Colonic mucosa (tissue), 4 donors: Measurements from ENCODE around the gene SHB. TPM values are rescaled to one million over a fixed set of nuclear protein-coding genes. Genes with fewer than 3 reads are reported as not detected.

Experiments used
- DNase-seq: peaks from one replicate; pipeline ENCODE4 v3.0.0-alpha.2; 2020
- H3K27ac ChIP-seq: fragments of 200-600 bp; one replicate; pipeline ENCODE4 v1.8.0; 2021
- H3K27me3 ChIP-seq: fragments of 200-600 bp; one replicate; pipeline ENCODE4 v1.8.0; 2021
- H3K36me3 ChIP-seq: fragments of 200-600 bp; one replicate; pipeline ENCODE4 v1.8.0; 2021
- H3K4me1 ChIP-seq: fragments of 200-600 bp; one replicate; pipeline ENCODE4 v1.8.0; 2021; ENCODE audit warnings: mild to moderate bottlenecking
- H3K4me3 ChIP-seq: fragments of 200-600 bp; one replicate; pipeline ENCODE4 v1.8.0; 2021
- H3K9ac ChIP-seq, 2 donors: one replicate each; pipeline ENCODE4 v1.7.0; 2013; ENCODE audit warnings: control low read depth in 2 of 2, low read depth in 2 of 2, low read length in 2 of 2
- H3K9me3 ChIP-seq: fragments of 200-600 bp; one replicate; pipeline ENCODE4 v1.8.0; 2021
- intact Hi-C: fragments of 100-400 bp; cut with DNase I; formaldehyde crosslinking; loops from one replicate; pipeline ENCODE4 v1.14.1; 2022
- total RNA-seq, 2 donors: library from RNA; stranded (reverse); fragmentation: NEBNext Ultra II Directional in 1 of 2; extraction: Animal tissue kit (Norgen Biotek cat#: 25700) in 1 of 2; gene quantifications; one replicate each; pipeline ENCODE4 v1.2.1, GENCODE V29; 2021
- TF ChIP-seq, protein P1 (sequence below): fragments of 200-600 bp; IDR thresholded peaks from one replicate; pipeline ENCODE4 v1.8.0; 2022; ENCODE audit warnings: antibody characterized with exemption, mild to moderate bottlenecking
- donor health status: healthy.
- donor health status: DM: no; HTN: no; CAD: no.
- donor health status: DM: no; HTN: no; CAD: no.

SHB gene
- total RNA-seq, 2 donors from 2014 or later = 17.4 to 24.0 TPM

DNA sequence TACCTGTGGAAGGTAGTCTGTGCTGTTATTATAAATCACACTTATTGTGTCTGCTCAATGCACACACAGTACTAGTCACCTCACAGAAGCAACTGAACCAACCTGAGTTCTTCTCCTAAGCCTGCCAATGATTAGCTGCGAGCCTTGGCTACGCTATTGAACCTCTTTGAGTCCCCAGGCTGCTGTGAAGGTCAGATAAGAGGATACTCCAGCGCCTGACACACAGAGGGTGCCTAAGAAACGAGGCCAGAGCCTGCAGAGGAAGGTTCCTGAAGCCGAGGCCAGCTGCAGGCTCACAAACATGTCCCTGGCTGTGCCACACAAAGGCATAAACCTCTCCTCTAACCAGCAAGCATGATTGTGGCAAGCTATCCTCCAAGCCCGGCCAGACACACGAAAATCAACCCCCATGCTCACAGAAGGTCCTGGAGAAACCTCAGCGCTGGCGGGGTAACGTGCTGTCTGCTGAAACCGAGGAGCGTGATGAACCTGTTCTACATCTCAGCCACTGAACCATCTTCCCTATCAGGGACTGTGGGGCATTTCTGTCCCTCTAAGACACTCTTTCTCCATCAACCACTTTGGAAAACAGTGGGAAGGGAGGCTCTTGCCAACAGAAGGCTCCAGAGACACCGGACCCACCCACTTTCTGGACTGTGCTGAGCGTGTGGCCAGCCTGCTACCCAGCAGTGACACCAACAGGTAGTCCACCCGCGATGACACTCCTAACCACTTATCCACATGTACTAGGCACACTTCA is 111.9 kb downstream of the SHB start:
- no peaks in the 10 kb centered on the region for H3K9me3 ChIP-seq
- H3K4me3 ChIP-seq = no peak overlapping the region
- H3K27me3 ChIP-seq = no peaks in the 10 kb centered on the region
- intact Hi-C loops = no loop called here
- TF ChIP-seq, protein P1, sequence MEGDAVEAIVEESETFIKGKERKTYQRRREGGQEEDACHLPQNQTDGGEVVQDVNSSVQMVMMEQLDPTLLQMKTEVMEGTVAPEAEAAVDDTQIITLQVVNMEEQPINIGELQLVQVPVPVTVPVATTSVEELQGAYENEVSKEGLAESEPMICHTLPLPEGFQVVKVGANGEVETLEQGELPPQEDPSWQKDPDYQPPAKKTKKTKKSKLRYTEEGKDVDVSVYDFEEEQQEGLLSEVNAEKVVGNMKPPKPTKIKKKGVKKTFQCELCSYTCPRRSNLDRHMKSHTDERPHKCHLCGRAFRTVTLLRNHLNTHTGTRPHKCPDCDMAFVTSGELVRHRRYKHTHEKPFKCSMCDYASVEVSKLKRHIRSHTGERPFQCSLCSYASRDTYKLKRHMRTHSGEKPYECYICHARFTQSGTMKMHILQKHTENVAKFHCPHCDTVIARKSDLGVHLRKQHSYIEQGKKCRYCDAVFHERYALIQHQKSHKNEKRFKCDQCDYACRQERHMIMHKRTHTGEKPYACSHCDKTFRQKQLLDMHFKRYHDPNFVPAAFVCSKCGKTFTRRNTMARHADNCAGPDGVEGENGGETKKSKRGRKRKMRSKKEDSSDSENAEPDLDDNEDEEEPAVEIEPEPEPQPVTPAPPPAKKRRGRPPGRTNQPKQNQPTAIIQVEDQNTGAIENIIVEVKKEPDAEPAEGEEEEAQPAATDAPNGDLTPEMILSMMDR = no peak
- H3K4me1 ChIP-seq = no peaks in the 10 kb centered on the region
- no peak overlapping the region for H3K9ac ChIP-seq
- no peaks in the 10 kb centered on the region for H3K36me3 ChIP-seq
- no peak for DNase-seq
- no peak overlapping the region for H3K27ac ChIP-seq

DNA sequence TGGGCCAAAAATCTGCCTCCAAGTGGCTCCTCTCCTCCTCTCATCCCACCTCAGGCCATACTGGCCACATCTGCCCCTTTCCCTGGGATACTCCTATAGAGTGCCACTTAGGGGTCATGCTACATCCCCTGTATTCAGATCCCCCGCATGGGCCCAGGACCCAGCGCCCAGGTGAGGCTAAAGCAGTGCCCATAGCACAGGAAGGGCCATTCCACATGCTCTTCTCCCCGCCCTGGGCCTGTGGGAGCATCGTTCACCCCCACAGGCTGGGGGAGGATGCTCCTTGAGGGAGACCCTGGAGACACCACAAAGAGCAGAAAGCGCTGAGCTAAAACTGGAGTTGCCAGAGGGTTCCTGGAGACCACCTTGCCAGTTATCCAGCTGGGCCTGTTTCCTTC is 112.6 kb downstream of the SHB start:
- no peaks in the 10 kb centered on the region for H3K36me3 ChIP-seq
- H3K27ac ChIP-seq = no peak overlapping the region
- H3K4me1 ChIP-seq = no peaks in the 10 kb centered on the region

DNA sequence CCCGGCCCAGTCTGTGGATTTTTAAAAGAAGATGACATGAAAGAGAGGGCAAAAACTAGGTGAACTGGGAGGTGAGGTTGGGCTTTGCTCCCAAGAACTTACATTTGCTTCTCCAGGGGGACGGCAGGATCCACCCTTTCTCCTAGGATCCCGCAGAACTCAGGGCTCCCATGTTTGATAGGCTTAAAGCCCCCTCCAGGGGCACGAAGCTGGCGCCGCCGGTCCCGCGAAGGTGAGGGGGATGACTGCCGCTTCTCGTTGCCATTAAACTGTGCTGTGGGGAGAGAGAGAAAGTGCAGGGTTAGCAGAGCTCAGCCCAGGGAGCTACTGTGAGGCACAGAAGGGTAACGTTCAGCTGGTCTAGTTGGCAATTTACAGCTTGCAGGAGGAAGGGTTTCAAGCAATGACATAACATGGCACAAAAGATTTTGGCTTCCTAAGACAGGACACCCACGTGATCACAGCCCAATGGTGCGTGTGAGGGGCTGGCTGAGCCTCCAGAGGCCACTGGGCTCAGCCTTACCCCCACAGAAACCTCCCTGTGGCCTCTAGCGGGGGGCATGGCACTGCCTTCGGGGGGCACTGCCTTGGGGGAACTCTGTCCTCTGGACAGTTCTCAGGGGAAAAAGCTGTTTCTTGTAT is 113.1 kb downstream of the SHB start:
- TF ChIP-seq, protein P1 = no peak
- Histone ChIP-seq H3K27me3 (no peaks in the 10 kb centered on the region), H3K36me3 (no peaks in the 10 kb centered on the region), H3K27ac (no peak overlapping the region), H3K9ac (no peak overlapping the region), H3K4me3 (no peak overlapping the region), H3K9me3 (no peaks in the 10 kb centered on the region), H3K4me1 (no peaks in the 10 kb centered on the region)
- intact Hi-C loops = no loop called here
- no peak for DNase-seq

More for the DNA sequence above, 112.6 kb downstream of the SHB start:
- Histone ChIP-seq H3K4me3 (no peak overlapping the region), H3K27me3 (no peaks in the 10 kb centered on the region), H3K9me3 (no peaks in the 10 kb centered on the region), H3K9ac (no peak overlapping the region)
- TF ChIP-seq, protein P1 = no peak
- intact Hi-C loops = no loop called here
- DNase-seq = no peak

DNA sequence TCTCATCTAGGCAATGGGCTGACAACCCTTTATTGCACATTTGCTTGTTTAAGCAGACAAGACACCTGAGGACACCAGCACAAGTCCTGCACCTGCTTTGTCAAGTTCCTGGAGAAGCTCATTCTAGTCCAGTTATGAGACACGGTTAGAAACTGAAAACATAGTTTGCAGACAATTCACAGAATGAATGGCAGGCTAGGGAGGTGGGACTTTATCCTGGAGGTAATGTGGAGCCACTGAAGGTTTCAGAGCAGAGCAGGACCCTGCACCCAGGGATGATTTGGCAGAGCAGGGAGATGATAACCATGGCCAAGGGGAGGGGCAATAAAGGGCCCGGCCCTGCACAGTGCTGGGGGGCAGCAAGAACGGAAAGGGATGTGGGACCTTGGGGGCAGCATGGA is 114.4 kb downstream of the SHB start:
- H3K9me3 ChIP-seq = no peaks in the 10 kb centered on the region

DNA sequence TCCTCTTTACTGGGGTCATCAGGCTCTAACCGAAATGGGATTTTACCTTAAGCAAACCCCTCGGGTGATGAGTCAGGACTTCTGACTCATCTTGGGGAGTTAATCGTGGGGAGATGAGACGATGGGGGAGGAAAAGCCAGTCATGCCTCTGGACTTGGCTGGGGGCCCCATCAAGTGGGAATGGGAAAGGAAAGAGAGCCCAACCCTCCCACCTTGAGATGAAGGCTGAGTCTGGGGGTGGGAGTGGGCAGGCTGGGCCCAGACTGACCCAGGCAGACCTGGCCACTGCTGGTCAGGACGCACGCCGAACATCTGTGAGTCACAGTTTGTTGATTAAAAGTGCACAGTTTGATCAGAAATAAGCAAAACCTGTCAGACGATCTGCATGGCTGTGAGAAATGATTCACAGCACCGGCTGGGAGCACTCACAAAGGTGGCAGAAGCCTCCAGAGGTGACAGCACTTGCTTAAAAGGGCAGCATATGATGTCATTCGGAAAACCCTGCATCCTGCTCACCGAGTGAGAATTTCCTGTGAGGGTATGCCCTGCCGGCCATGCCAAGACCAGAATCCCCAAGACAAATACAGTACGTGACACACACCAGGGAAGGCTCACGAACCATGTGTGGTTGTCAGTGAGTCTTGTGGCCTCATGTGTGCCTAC is 115.1 kb downstream of the SHB start:
- Histone ChIP-seq H3K27me3 (no peaks in the 10 kb centered on the region), H3K36me3 (no peaks in the 10 kb centered on the region), H3K9ac (no peak overlapping the region), H3K4me3 (no peak overlapping the region), H3K9me3 (no peaks in the 10 kb centered on the region), H3K4me1 (no peaks in the 10 kb centered on the region), H3K27ac (no peak overlapping the region)
- TF ChIP-seq, protein P1 = no peak
- intact Hi-C loops = no loop called here
- no peak for DNase-seq

More for the DNA sequence above, 114.4 kb downstream of the SHB start:
- Histone ChIP-seq H3K27me3 (no peaks in the 10 kb centered on the region), H3K4me3 (no peak overlapping the region), H3K4me1 (no peaks in the 10 kb centered on the region), H3K9ac (no peak overlapping the region), H3K36me3 (no peaks in the 10 kb centered on the region), H3K27ac (no peak overlapping the region)
- intact Hi-C loops = no loop called here
- TF ChIP-seq, protein P1 = no peak
- DNase-seq = no peak
